ENCODE results near the gene ZFP36L1. TPM values are rescaled to one million over a fixed set of nuclear protein-coding genes. Genes with fewer than 3 reads are reported as not detected.

Gene ZFP36L1
- total RNA-seq: 100 to 1,000 TPM in 1 of 2 donors, 10 to 100 TPM in 1; 66.6 to 276 TPM

GRCh38 chr14:68792979-68793733 is at the start of gene ZFP36L1:
ZFP36L1 (minus strand) TSS chr14:68793067; CDS start chr14:68792938, 129 bp downstream.
- Histone ChIP-seq H3K27me3 (no peaks in the 10 kb centered on the region), H3K36me3 (peaks cover 38% of the 10 kb centered on the region), H3K9me3 (no peaks in the 10 kb centered on the region), H3K27ac (peak within 1 kb of the TSS; percentile 100), H3K4me1 (peaks cover 0 to 36% of the 10 kb centered on the region in 2 donors), H3K4me3 (peak within 1 kb of the TSS; percentile 83 to 94)
- no peak for TF ChIP-seq CTCF (IDR thresholded peaks at IDR 0.05)
- DNase-seq (ENCODE audit: low spot score): peak; percentile 97

DNA sequence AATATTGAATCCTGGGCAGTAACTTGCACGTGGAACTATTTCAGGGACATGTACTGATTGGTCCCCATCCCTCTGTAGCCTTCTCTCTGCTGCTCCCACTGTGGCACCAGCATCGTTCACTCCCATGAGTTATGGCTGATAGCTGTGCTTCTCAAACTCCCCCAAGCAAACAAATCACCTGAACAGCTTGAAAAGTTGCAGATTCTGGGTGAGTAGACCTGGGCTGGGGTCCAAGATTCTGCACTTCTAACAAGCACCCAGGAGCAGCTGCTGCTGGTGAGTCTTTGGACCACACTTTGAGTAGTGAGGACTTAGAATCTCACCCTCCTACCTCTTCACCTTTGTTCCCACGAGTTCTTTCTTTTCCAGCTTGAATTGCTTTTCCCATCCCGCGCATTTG is 49.4 kb upstream of the ZFP36L1 start:
- no peak for TF ChIP-seq CTCF (IDR thresholded peaks at IDR 0.05)
- H3K9me3 ChIP-seq: peaks cover 0 to 3% of the 10 kb centered on the region in 2 donors
- no peaks in the 10 kb centered on the region for H3K36me3 ChIP-seq
- H3K4me3 ChIP-seq: no peak overlapping the region
- H3K27ac ChIP-seq: no peak overlapping the region
- no peaks in the 10 kb centered on the region for H3K27me3 ChIP-seq
- H3K4me1 ChIP-seq: peaks cover 0 to 5% of the 10 kb centered on the region in 2 donors
- no peak for DNase-seq (ENCODE audit: low spot score)

GRCh38 chr14:68841016-68841809 is 48.3 kb upstream of the ZFP36L1 start:
- Histone ChIP-seq H3K4me3 (no peak overlapping the region), H3K9me3 (peaks cover 0 to 14% of the 10 kb centered on the region in 2 donors), H3K4me1 (peaks cover 0 to 5% of the 10 kb centered on the region in 2 donors), H3K27ac (no peak overlapping the region), H3K27me3 (no peaks in the 10 kb centered on the region), H3K36me3 (no peaks in the 10 kb centered on the region)
- TF ChIP-seq CTCF (IDR thresholded peaks at IDR 0.05): no peak
- DNase-seq (ENCODE audit: low spot score): no peak

- Histone ChIP-seq H3K36me3 (no peaks in the 10 kb centered on the region), H3K27ac (no peak overlapping the region), H3K27me3 (no peaks in the 10 kb centered on the region), H3K4me1 (peaks cover 0 to 5% of the 10 kb centered on the region in 2 donors), H3K4me3 (no peak overlapping the region), H3K9me3 (peaks cover 0 to 19% of the 10 kb centered on the region in 2 donors)
- DNase-seq (ENCODE audit: low spot score): no peak
- TF ChIP-seq CTCF (IDR thresholded peaks at IDR 0.05): no peak
Measured at GRCh38 chr14:68840454-68840853, 47.6 kb upstream of the ZFP36L1 start.

DNA sequence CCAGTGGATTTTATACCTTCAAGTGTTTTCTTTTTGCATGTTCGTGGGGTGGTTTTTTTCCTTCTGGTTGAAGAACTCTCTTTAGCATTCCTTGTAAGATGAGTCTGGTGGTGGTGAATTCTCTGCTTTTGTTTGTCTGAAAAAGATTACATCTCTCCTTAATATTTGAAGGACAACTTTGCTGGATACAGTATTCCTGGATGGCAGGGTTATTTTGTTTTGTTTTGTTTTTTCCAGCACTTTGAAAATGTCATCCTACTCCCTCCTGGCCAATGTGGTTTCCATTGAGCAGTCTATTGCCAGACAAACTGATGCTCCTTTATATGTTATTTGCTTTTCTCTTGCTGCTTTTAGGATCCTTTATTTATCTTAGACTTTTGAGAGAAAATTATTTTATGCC is 43.2 kb upstream of the ZFP36L1 start:
- DNase-seq (ENCODE audit: low spot score): no peak
- TF ChIP-seq CTCF (IDR thresholded peaks at IDR 0.05): no peak
- no peaks in the 10 kb centered on the region for H3K36me3 ChIP-seq

More for the DNA sequence above, 43.2 kb upstream of the ZFP36L1 start:
- Histone ChIP-seq H3K4me3 (no peak overlapping the region), H3K27me3 (no peaks in the 10 kb centered on the region), H3K27ac (no peak overlapping the region), H3K4me1 (no peaks in the 10 kb centered on the region), H3K9me3 (peaks cover 0 to 19% of the 10 kb centered on the region in 2 donors)
